ENCODE measurements around the gene INO80B. TPM values are rescaled to one million over a fixed set of nuclear protein-coding genes. Genes with fewer than 3 reads are reported as not detected.

INO80B gene
- total RNA-seq, 1 experiment from 2014 or later = 42.1 TPM

DNA sequence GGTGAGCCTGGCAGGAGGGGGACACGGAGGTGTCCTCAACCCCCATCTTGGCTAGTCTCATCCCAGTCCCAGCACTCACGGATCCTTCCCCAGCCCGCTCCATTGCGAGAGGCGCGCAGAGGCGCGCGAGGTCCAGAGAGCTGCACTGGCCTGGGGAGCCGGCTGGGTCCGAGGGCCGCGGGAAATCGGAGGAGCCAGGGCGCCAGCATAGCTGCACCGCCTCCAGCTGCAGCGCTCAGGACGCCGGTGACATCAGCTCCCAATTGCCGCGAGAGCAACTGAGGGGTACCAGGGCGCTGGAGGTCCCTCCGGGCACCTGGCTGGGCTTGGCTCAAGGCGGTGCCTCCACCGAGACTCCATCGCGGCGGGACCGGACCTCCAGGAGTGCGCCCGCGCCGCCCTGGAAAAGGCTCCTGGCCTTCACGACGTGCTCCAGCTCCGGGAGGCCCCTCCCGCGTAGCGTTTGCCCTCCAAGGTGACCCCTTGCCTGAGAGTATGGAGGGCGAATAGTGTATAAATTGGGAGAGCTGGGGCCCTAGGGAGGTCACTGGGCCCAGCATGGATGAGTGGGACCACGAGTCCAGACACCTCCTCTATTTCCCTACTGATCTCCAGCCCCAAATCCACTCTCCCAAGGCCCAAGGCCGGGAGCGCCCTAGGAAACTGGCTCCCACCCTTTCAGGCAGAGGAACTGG, 18.6 kb upstream of the INO80B start:
- H3K27ac Mint-ChIP-seq (ENCODE audit: unreplicated experiment) = no peak overlapping the region
- CTCF ChIA-PET = no interaction called here

DNA sequence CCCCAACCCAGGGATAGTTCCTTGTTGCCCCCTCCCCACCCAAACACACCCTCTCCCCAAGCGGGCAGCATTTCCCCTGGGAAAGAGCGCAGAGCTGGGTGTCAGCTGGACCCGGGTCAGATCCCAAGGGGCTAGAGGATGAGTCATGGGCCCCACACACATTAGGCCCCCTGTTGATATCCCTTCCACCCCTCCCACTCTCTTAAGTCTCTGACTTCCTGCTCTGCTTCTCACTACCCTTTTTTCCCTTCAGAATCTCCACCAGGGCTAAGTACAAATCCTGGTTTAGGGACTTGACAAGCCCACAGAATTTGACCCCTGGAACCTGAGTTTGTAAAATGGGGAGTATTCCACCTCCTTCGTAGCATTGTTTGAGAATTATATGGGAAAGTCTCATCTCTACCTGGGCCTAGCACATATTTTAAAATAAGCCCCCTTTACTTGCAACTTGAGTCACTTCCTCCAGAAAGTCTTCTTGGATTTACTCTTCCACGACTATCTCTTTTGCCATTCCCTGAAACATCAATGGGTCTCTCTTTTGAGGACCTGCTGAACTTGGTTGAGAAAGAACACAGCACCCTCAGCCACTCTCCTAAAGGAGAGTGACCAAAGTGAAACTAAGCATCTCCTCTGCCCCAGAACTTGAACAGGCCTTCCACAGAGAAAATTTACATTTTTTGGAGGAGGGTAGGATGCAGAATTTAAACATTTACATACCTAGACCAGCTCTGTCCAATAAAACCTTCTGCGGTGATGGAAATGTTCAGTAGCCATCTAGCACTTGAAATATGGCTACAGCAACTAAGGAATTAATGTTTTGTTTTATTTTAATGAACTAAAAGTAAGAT, 17.8 kb upstream of the INO80B start:
- TF ChIP-seq, protein P1, sequence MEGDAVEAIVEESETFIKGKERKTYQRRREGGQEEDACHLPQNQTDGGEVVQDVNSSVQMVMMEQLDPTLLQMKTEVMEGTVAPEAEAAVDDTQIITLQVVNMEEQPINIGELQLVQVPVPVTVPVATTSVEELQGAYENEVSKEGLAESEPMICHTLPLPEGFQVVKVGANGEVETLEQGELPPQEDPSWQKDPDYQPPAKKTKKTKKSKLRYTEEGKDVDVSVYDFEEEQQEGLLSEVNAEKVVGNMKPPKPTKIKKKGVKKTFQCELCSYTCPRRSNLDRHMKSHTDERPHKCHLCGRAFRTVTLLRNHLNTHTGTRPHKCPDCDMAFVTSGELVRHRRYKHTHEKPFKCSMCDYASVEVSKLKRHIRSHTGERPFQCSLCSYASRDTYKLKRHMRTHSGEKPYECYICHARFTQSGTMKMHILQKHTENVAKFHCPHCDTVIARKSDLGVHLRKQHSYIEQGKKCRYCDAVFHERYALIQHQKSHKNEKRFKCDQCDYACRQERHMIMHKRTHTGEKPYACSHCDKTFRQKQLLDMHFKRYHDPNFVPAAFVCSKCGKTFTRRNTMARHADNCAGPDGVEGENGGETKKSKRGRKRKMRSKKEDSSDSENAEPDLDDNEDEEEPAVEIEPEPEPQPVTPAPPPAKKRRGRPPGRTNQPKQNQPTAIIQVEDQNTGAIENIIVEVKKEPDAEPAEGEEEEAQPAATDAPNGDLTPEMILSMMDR (IDR thresholded peaks at IDR 0.05; ENCODE audit: unreplicated experiment) = no peak
- Mint-ChIP-seq H3K27ac (ENCODE audit: unreplicated experiment) (no peak overlapping the region), H3K4me1 (ENCODE audit: low read depth, unreplicated experiment) (peaks cover 33% of the 10 kb centered on the region), H3K4me3 (ENCODE audit: low read depth, unreplicated experiment) (no peak overlapping the region), H3K36me3 (ENCODE audit: insufficient read depth, unreplicated experiment) (peaks cover 37% of the 10 kb centered on the region), H3K27me3 (ENCODE audit: unreplicated experiment) (no peaks in the 10 kb centered on the region), H3K9me3 (ENCODE audit: low read depth, unreplicated experiment) (no peaks in the 10 kb centered on the region)
- DNase-seq = no peak
- CTCF ChIA-PET = no interaction called here
- intact Hi-C loops (cut with micrococcal nuclease; ENCODE audit: unreplicated experiment) = no loop called here
- BruUV-seq (replicated peaks) = no TSS peak

More for the DNA sequence above, 18.6 kb upstream of the INO80B start:
- no peaks in the 10 kb centered on the region for H3K9me3 Mint-ChIP-seq (ENCODE audit: low read depth, unreplicated experiment)
- H3K36me3 Mint-ChIP-seq (ENCODE audit: insufficient read depth, unreplicated experiment) = peaks cover 33% of the 10 kb centered on the region
- BruUV-seq (replicated peaks) = no TSS peak
- H3K27me3 Mint-ChIP-seq (ENCODE audit: unreplicated experiment) = no peaks in the 10 kb centered on the region
- H3K4me1 Mint-ChIP-seq (ENCODE audit: low read depth, unreplicated experiment) = peaks cover 33% of the 10 kb centered on the region
- TF ChIP-seq, protein P1 (IDR thresholded peaks at IDR 0.05; ENCODE audit: unreplicated experiment) = no peak
- no peak for DNase-seq
- intact Hi-C loops (cut with micrococcal nuclease; ENCODE audit: unreplicated experiment) = no loop called here
- no peak overlapping the region for H3K4me3 Mint-ChIP-seq (ENCODE audit: low read depth, unreplicated experiment)

GRCh38 chr2:74438248-74438647, 16.6 kb upstream of the INO80B start:
- intact Hi-C loops (cut with micrococcal nuclease; ENCODE audit: unreplicated experiment) = no loop called here

GRCh38 chr2:74439373-74439772, 15.5 kb upstream of the INO80B start:
- H3K27me3 Mint-ChIP-seq (ENCODE audit: unreplicated experiment) = no peaks in the 10 kb centered on the region
- TF ChIP-seq, protein P1 (IDR thresholded peaks at IDR 0.05; ENCODE audit: unreplicated experiment) = no peak
- DNase-seq = no peak
- CTCF ChIA-PET = interaction anchor here (1.3 kb wide), 1 partner anchor 18 kb away, joined by 4 read pairs; the partner anchor contains the start of genes C2orf81 and WDR54
- no peaks in the 10 kb centered on the region for H3K9me3 Mint-ChIP-seq (ENCODE audit: low read depth, unreplicated experiment)
- peak overlapping the region; percentile 97 for H3K4me3 Mint-ChIP-seq (ENCODE audit: low read depth, unreplicated experiment)
- H3K36me3 Mint-ChIP-seq (ENCODE audit: insufficient read depth, unreplicated experiment) = peaks cover 38% of the 10 kb centered on the region
- peaks cover 38% of the 10 kb centered on the region for H3K4me1 Mint-ChIP-seq (ENCODE audit: low read depth, unreplicated experiment)
- intact Hi-C loops (cut with micrococcal nuclease; ENCODE audit: unreplicated experiment) = no loop called here
- BruUV-seq (replicated peaks) = no TSS peak
- peak overlapping the region; percentile 100 for H3K27ac Mint-ChIP-seq (ENCODE audit: unreplicated experiment)

More at GRCh38 chr2:74438248-74438647, 16.6 kb upstream of the INO80B start:
- TF ChIP-seq, protein P1 (IDR thresholded peaks at IDR 0.05; ENCODE audit: unreplicated experiment) = no peak
- no peaks in the 10 kb centered on the region for H3K27me3 Mint-ChIP-seq (ENCODE audit: unreplicated experiment)
- peak overlapping the region; percentile 2 for H3K27ac Mint-ChIP-seq (ENCODE audit: unreplicated experiment)
- H3K4me1 Mint-ChIP-seq (ENCODE audit: low read depth, unreplicated experiment) = peaks cover 33% of the 10 kb centered on the region
- H3K36me3 Mint-ChIP-seq (ENCODE audit: insufficient read depth, unreplicated experiment) = peaks cover 38% of the 10 kb centered on the region
- CTCF ChIA-PET = interaction anchor here (1.1 kb wide), 1 partner anchor 19 kb away, joined by 3 read pairs; the partner anchor contains the start of gene WBP1
- no peaks in the 10 kb centered on the region for H3K9me3 Mint-ChIP-seq (ENCODE audit: low read depth, unreplicated experiment)
- peak overlapping the region; percentile 97 for H3K4me3 Mint-ChIP-seq (ENCODE audit: low read depth, unreplicated experiment)
- no peak for DNase-seq
- BruUV-seq (replicated peaks) = no TSS peak

Data from Calu3 (cell line).